GM12874 (cell line): ENCODE results near the gene CFAP100.

ENCODE experiments used
- TF ChIP-seq, protein P1 (sequence below): IDR thresholded peaks from 2 replicates; pipeline ENCODE4 v1.5.1; 2011; ENCODE audit warnings: low read depth, mild to moderate bottlenecking, control low read depth, low read length, moderate library complexity; ENCODE audit not compliant: insufficient read depth

Gene CFAP100

DNA sequence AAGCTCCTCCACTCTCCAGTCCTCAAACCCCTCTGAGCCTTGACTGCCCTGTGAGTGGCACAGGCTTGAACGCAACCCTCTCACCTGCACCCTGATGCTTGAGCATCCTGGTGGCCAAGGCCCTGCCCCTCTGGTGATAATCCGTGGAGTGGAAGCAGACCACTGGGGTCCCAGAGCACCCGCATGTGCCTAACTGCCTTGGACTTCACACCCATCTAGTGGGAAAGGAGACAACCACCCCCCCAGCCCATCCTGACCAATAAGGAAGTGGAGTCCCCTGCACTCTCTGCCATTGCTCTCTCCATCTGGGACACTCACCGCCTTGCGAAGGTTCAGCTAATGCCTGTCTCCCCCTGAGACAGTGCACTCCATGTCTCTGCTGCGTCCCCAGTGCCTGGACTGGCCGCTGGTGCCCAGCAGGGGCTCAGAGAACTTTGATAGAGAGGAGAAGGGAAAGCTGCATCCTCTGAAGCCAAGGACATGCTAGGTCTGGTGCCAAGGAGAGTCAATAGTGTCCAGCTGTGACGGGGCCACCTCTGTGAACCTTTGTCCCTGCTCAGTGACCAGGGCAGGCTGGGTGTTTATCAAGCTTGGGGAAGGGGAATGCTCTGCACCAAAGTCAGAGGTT, 40.9 kb upstream of the CFAP100 start:
- TF ChIP-seq, protein P1, sequence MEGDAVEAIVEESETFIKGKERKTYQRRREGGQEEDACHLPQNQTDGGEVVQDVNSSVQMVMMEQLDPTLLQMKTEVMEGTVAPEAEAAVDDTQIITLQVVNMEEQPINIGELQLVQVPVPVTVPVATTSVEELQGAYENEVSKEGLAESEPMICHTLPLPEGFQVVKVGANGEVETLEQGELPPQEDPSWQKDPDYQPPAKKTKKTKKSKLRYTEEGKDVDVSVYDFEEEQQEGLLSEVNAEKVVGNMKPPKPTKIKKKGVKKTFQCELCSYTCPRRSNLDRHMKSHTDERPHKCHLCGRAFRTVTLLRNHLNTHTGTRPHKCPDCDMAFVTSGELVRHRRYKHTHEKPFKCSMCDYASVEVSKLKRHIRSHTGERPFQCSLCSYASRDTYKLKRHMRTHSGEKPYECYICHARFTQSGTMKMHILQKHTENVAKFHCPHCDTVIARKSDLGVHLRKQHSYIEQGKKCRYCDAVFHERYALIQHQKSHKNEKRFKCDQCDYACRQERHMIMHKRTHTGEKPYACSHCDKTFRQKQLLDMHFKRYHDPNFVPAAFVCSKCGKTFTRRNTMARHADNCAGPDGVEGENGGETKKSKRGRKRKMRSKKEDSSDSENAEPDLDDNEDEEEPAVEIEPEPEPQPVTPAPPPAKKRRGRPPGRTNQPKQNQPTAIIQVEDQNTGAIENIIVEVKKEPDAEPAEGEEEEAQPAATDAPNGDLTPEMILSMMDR = no peak

DNA sequence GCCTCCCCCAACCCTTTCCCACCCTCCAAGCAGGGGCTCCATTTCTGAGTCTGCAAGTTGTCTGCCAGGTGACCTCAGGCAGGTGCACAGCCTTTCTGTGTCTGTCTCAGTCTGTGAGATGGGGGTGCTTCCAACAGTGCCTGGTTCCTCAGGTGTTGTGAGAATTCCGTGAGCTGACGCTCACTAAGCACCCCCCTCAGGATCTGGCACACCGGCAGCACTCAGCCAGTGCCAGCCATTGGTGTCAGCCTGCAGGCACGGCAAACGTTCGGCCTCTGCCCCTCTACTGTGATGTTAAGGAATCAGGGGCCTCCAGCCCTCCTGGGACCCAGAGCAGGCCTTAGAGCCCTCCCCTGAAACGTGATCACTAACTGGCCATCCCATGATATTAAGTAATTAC, 39.9 kb upstream of the CFAP100 start:
- TF ChIP-seq, protein P1 = no peak

DNA sequence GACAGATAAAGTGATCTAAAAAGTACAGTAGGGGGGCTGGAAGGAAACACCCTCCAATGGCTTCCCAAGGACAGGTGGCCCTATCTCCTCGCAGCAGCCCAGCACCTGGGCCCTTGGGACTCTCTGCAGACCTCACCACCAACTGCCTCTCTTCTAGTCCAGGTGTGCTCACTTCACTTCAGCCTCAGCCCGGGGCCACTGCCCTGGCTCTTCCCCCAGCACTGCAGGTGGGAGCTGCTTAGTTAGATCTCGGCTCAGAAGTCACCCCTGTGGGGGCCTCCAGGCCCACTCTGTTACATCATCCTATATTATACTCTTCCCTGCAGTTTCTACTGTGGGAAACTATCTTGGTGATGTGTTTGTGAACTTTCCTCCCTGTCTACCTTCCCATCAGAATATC, 39.5 kb upstream of the CFAP100 start:
- TF ChIP-seq, protein P1 = no peak

DNA sequence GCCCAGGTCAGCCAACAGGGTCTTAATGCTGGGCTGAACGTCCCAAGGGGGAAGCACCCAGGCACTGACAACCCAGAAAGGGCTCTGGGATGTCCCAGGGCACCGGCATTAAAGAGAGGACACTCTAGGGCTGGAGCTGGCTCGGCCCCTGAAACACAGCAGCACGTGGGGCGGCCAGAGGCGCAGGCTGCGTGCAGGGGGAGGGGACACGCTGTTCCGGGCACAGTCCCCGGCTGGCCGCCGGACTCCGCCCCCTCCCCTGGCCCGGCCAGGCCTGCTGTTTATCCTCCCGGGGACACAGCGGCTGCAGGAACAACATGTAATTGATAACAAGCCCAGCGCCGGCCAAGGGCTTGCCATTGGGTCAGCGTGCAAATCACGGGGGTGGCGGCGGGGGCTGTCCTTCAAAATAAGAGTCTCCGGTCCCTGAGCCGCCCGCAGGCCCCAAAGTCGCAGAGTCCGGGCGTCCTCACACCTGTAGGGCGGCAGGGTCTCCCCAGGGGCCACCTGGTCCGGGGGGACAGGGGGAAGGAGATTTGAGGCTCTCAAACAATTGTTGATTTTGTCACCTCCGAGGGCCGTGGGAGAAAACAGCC, 38.8 kb upstream of the CFAP100 start:
- TF ChIP-seq, protein P1 = no peak

DNA sequence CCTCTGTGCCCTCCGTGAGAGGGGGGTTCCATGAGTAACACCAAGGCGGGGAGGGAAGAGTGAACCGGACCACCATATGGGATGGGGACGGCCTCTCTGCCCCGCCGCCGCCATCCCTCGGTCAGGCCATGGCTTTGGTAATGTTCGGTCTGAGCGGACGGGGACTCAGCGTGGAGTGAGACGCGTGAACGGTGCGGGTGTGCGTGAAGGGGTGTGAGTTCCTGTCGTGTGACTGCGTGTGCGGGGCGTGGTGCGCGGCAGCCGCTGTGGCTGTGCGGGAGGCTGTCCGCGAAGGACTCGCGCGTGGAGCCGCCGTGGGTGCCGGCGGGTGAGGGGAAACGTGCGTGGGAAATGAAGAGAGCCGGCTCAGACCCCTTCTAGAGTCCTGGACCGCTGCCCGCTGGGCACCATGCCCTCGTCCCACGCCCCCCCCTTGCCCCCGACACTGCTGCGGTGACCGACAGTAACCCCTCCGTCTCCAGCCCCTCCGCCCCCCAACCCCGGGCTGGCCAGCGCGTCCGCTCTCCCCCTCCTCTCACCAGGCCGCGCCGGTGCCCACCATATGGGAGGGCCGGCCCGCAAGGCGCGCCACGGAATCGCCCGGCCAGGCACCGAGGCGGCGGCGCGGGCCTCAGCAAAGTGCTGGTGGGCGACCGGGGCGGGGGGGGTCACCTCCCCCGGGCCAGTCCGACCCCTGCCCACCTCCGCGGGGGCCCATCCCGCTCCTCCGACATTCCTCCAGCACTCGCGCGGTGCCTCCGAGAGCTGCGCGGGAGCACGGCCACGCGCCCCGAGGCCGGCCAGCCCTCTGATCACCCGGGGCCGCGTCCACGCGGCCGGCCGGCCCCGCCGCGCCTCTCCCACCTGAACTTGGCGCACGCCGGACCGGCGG, 38.1 kb upstream of the CFAP100 start:
- TF ChIP-seq, protein P1 = no peak

DNA sequence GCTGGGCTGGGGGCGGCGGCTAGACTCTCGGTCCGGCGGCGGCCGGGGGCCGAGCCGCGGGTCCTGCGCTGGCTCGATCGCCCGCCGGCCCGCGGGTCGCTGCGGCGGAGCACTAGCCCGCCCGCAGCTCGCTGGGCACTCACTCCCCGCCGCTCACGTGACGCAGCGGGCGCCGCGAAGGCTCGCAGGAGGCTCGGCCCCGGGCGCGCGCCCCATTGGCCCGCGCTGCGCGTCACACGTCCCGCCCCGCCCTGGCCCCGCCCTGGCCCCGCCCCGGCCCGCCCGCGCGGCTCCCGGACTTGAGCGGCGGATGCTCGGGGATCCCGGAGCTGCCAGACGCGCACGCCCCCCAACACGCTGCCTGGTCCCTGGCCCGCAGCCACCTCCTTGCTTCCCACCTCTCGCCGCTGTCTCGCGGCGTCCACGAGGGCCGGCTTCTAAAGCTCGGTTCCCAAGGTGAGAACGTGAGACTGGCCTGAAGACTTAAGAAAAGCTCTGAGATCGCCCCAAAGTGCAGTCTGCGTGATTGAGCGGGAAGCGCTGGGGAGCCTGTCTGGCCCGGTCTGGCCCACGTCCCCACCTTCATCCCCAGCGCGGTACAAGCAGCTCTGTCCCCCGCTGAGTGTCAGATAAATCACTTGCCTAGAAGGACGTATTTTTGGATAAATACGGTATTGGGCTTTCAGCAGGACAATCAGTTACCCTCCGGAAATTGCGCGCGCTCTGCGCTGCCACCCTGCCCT, 37.2 kb upstream of the CFAP100 start, which contains the start of gene KLF15:
KLF15 (minus strand) TSS at position 114 of the 743 bp plus-strand sequence. CDS start 4,486 bp downstream, outside the sequence.
- TF ChIP-seq, protein P1 = no peak
